H9 (cell line): ENCODE results near the gene KL. TPM values are rescaled to one million over a fixed set of nuclear protein-coding genes. Genes with fewer than 3 reads are reported as not detected.
A peak's percentile ranks its signal among the peaks of the same experiment; 100 is the strongest.

Source experiments
- DNase-seq: peaks from one replicate; pipeline ENCODE4 v3.0.0-alpha.2; 2017
- H2AFZ ChIP-seq: one replicate; pipeline ENCODE4 v1.6.1; 2013; ENCODE audit warnings: mild to moderate bottlenecking, low read length, control low read depth, moderate library complexity
- H2AK5ac ChIP-seq: 2 replicates; pipeline ENCODE4 v1.6.1; 2013; ENCODE audit warnings: low read length, control low read depth, mixed read lengths; ENCODE audit not compliant: insufficient read length
- H2BK120ac ChIP-seq: one replicate; pipeline ENCODE4 v1.6.1; 2013; ENCODE audit warnings: low read depth, mild to moderate bottlenecking, low read length, control low read depth, inconsistent platforms; ENCODE audit not compliant: poor library complexity, severe bottlenecking
- H2BK12ac ChIP-seq: 2 replicates; pipeline ENCODE4 v1.6.1; 2013; ENCODE audit warnings: low read length, control low read depth, mixed read lengths, low read depth; ENCODE audit not compliant: insufficient read length
- H2BK15ac ChIP-seq: 2 replicates; pipeline ENCODE4 v1.6.1; 2013; ENCODE audit warnings: low read depth, low read length, control low read depth
- H2BK20ac ChIP-seq: one replicate; pipeline ENCODE4 v1.6.1; 2013; ENCODE audit warnings: low read depth, mild to moderate bottlenecking, low read length, control low read depth, inconsistent platforms; ENCODE audit not compliant: poor library complexity, severe bottlenecking
- H2BK5ac ChIP-seq: 2 replicates; pipeline ENCODE4 v1.6.1; 2013; ENCODE audit warnings: low read length, control low read depth, mixed read lengths; ENCODE audit not compliant: insufficient read length
- H3K14ac ChIP-seq: 2 replicates; pipeline ENCODE4 v1.6.1; 2013; ENCODE audit warnings: low read length, control low read depth; ENCODE audit not compliant: insufficient read depth
- H3K18ac ChIP-seq: 2 replicates; pipeline ENCODE4 v1.6.1; 2013; ENCODE audit warnings: low read depth, mild to moderate bottlenecking, mixed read lengths, low read length, control low read depth; ENCODE audit not compliant: insufficient read length
- H3K23ac ChIP-seq: 2 replicates; pipeline ENCODE4 v1.6.1; 2013; ENCODE audit warnings: low read length, control low read depth, mixed read lengths, low read depth; ENCODE audit not compliant: insufficient read length
- H3K23me2 ChIP-seq: 2 replicates; pipeline ENCODE4 v1.6.1; 2013; ENCODE audit warnings: low read depth, mild to moderate bottlenecking, mixed read lengths, low read length, control low read depth; ENCODE audit not compliant: insufficient read length, poor library complexity, severe bottlenecking
- H3K27ac ChIP-seq: 2 replicates; pipeline ENCODE4 v1.5.1; 2013; ENCODE audit warnings: low read length, control low read depth, mixed read lengths, low read depth; ENCODE audit not compliant: insufficient read length
- H3K27me3 ChIP-seq: 2 replicates; pipeline ENCODE4 v1.6.1; 2013; ENCODE audit warnings: low read length, control low read depth, inconsistent platforms; ENCODE audit not compliant: insufficient read depth
- H3K4ac ChIP-seq: 2 replicates; pipeline ENCODE4 v1.6.1; 2013; ENCODE audit warnings: low read depth, mild to moderate bottlenecking, control low read depth, inconsistent platforms, low read length, moderate library complexity
- H3K4me1 ChIP-seq: 2 replicates; pipeline ENCODE4 v1.6.1; 2013; ENCODE audit warnings: low read length, control low read depth, inconsistent platforms; ENCODE audit not compliant: insufficient read depth
- H3K4me2 ChIP-seq: 2 replicates; pipeline ENCODE4 v1.6.1; 2013; ENCODE audit warnings: low read length, control low read depth, mixed read lengths; ENCODE audit not compliant: insufficient read length, insufficient read depth
- H3K56ac ChIP-seq: 2 replicates; pipeline ENCODE4 v1.6.1; 2013; ENCODE audit warnings: low read depth, mild to moderate bottlenecking, mixed read lengths, low read length, control low read depth; ENCODE audit not compliant: insufficient read length
- H3K79me1 ChIP-seq: 2 replicates; pipeline ENCODE4 v1.6.1; 2013; ENCODE audit warnings: low read depth, mild to moderate bottlenecking, moderate library complexity, low read length, control low read depth, inconsistent platforms; ENCODE audit not compliant: insufficient read depth, poor library complexity, severe bottlenecking
- H3K79me2 ChIP-seq: 2 replicates; pipeline ENCODE4 v1.6.1; 2013; ENCODE audit warnings: low read length, control low read depth, inconsistent platforms; ENCODE audit not compliant: insufficient read depth
- H3K9ac ChIP-seq: 2 replicates; pipeline ENCODE4 v1.6.1; 2013; ENCODE audit warnings: low read length, control low read depth, mixed read lengths; ENCODE audit not compliant: insufficient read length; ENCODE audit errors: extremely low read depth
- H3K9me3 ChIP-seq: one replicate; pipeline ENCODE4 v1.6.1; 2013; ENCODE audit warnings: low read depth, low read length, inconsistent platforms; ENCODE audit not compliant: control insufficient read depth
- H3T11ph ChIP-seq: one replicate; pipeline ENCODE4 v1.6.1; 2013; ENCODE audit warnings: mild to moderate bottlenecking, low read length, control low read depth, inconsistent platforms
- H4K20me1 ChIP-seq: one replicate; pipeline ENCODE4 v1.6.1; 2013; ENCODE audit not compliant: control insufficient read depth, insufficient read length, insufficient read depth
- H4K5ac ChIP-seq: 2 replicates; pipeline ENCODE4 v1.6.1; 2013; ENCODE audit warnings: low read depth, mild to moderate bottlenecking, mixed read lengths, low read length, control low read depth; ENCODE audit not compliant: insufficient read length
- H4K8ac ChIP-seq: replicated peaks from 2 replicates; pipeline ENCODE4 v1.6.1; 2013; ENCODE audit warnings: low read length, control low read depth, mixed read lengths, low read depth; ENCODE audit not compliant: insufficient read length
- H4K91ac ChIP-seq: 2 replicates; pipeline ENCODE4 v1.6.1; 2013; ENCODE audit warnings: low read depth, mild to moderate bottlenecking, moderate library complexity, mixed read lengths, low read length, control low read depth; ENCODE audit not compliant: insufficient read length
- H3K27ac Mint-ChIP-seq, 3 experiments: 2 replicates in 2 of 3; 3 replicates in 1 of 3; pipeline ENCODE4 v1.8.0; 2020 to 2021; ENCODE audit warnings: mixed read lengths in 3 of 3, mild to moderate bottlenecking in 1 of 3, moderate library complexity in 1 of 3
- H3K27me3 Mint-ChIP-seq: 2 replicates; pipeline ENCODE4 v1.8.0; 2021; ENCODE audit warnings: low read depth, mild to moderate bottlenecking, moderate library complexity, mixed read lengths
- H3K36me3 Mint-ChIP-seq, 3 experiments: 2 replicates in 2 of 3; 3 replicates in 1 of 3; pipeline ENCODE4 v1.8.0; 2020 to 2021; ENCODE audit warnings: low read depth in 3 of 3, mixed read lengths in 3 of 3; ENCODE audit not compliant: insufficient read depth in 1 of 3
- H3K4me1 Mint-ChIP-seq, 2 experiments: 2 replicates each; pipeline ENCODE4 v1.8.0; 2020; ENCODE audit warnings: mixed read lengths in 2 of 2
- H3K4me3 Mint-ChIP-seq, 2 experiments: 2 replicates in 1 of 2; 3 replicates in 1 of 2; pipeline ENCODE4 v1.8.0; 2020 to 2021; ENCODE audit warnings: mild to moderate bottlenecking in 2 of 2, mixed read lengths in 2 of 2, moderate library complexity in 1 of 2
- H3K9me3 Mint-ChIP-seq, 2 experiments: 2 replicates in 1 of 2; 3 replicates in 1 of 2; pipeline ENCODE4 v1.8.0; 2020; ENCODE audit warnings: mild to moderate bottlenecking in 2 of 2, mixed read lengths in 2 of 2, moderate library complexity in 1 of 2
- WGBS: extraction: QIAGEN DNeasy Blood & Tissue Kit; methylation state at CpG from one replicate; pipeline ENCODE4 v1.1.7; 2013; ENCODE audit warnings: missing lambda C conversion rate, low lambda C conversion rate, mixed read lengths; ENCODE audit not compliant: insufficient read length; ENCODE audit errors: extremely low coverage; 5-methylcytosine and 5-hydroxymethylcytosine counted together
- total RNA-seq: library from RNA; stranded (reverse); gene quantifications from 2 replicates; pipeline ENCODE4 v1.2.1, GENCODE V29; 2021
- TF ChIP-seq, protein P1 (sequence below): fragments of 200-600 bp; sonication (generic); conservative IDR thresholded peaks from 3 replicates; pipeline ENCODE4 v1.8.0; 2021; ENCODE audit warnings: antibody characterized with exemption, mild to moderate bottlenecking

KL gene
- total RNA-seq, 1 experiment from 2014 or later = not detected

DNA sequence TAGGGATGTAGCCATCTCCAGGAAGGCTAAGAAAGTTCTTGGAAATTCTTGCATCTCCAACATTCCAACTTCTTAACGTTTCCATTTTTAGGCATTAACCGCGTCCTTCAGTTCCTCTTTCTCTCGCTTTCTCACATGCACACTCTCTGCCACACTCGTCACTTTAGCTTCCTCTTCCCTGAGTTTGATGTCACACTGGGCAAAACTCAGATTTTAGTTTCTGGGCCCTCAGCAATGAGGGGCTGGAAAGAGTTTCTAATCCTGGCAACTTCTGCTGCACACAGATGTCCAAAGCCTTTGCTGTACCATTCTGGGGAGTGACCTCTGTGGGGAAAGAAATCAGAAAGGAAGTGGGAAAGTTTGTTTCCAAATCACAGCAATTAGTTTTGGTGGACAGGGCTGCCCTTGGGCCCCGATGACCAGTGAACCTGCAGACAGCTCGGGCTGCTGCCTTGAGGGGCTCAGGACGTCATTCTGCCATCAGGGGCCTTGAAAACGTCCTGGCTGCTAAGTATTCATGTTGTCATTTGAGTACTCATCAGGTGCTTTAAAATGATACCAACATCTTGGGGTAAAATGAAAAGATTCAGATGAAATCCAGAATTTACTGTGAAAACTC lies 89.3 kb downstream of the KL start:
- no peak overlapping the region for H3K14ac ChIP-seq
- H3K27ac Mint-ChIP-seq = no peak overlapping the region
- no CpG with 5 or more reads among the region's 9 CpGs for WGBS

More for the DNA sequence above, 89.3 kb downstream of the KL start:
- no peak overlapping the region for H3K4me3 Mint-ChIP-seq
- H2BK20ac ChIP-seq = no peak overlapping the region
- H4K91ac ChIP-seq = no peak overlapping the region
- H3K18ac ChIP-seq = no peak overlapping the region
- H3K27ac ChIP-seq = no peak overlapping the region
- H3K4ac ChIP-seq = no peak overlapping the region
- H3K36me3 Mint-ChIP-seq = peaks cover 0 to 7% (median 0%) of the 10 kb centered on the region in 3 experiments; a peak in 2 of 7 replicates
- H3K9me3 Mint-ChIP-seq = no peaks in the 10 kb centered on the region
- H3K23ac ChIP-seq = no peak overlapping the region
- H2AK5ac ChIP-seq = no peak overlapping the region
- 0 out of 2 replicates have a peak, but pooled peaks cover under 1% of the 10 kb centered on the region for H3K27me3 ChIP-seq
- H3K4me1 Mint-ChIP-seq = no peaks in the 10 kb centered on the region
- H3K4me2 ChIP-seq = no peak overlapping the region
- no peaks in the 10 kb centered on the region for H3K4me1 ChIP-seq
- H2BK15ac ChIP-seq = 0 out of 2 replicates have a peak overlapping the region, but pooled peaks have one; percentile 25
- no peaks in the 10 kb centered on the region for H4K20me1 ChIP-seq
- no peak overlapping the region for H2BK12ac ChIP-seq
- H3K79me1 ChIP-seq = no peaks in the 10 kb centered on the region
- no peak overlapping the region for H3K56ac ChIP-seq
- no peak overlapping the region for H4K8ac ChIP-seq
- H3K27me3 Mint-ChIP-seq = no peaks in the 10 kb centered on the region
- H3K9me3 ChIP-seq = no peaks in the 10 kb centered on the region
- H2BK5ac ChIP-seq = no peak overlapping the region
- no peak overlapping the region for H3K9ac ChIP-seq
- H3K23me2 ChIP-seq = no peaks in the 10 kb centered on the region
- TF ChIP-seq, protein P1, sequence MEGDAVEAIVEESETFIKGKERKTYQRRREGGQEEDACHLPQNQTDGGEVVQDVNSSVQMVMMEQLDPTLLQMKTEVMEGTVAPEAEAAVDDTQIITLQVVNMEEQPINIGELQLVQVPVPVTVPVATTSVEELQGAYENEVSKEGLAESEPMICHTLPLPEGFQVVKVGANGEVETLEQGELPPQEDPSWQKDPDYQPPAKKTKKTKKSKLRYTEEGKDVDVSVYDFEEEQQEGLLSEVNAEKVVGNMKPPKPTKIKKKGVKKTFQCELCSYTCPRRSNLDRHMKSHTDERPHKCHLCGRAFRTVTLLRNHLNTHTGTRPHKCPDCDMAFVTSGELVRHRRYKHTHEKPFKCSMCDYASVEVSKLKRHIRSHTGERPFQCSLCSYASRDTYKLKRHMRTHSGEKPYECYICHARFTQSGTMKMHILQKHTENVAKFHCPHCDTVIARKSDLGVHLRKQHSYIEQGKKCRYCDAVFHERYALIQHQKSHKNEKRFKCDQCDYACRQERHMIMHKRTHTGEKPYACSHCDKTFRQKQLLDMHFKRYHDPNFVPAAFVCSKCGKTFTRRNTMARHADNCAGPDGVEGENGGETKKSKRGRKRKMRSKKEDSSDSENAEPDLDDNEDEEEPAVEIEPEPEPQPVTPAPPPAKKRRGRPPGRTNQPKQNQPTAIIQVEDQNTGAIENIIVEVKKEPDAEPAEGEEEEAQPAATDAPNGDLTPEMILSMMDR = no peak
- no peak overlapping the region for H3T11ph ChIP-seq
- H3K79me2 ChIP-seq = no peaks in the 10 kb centered on the region
- DNase-seq = no peak
- H2BK120ac ChIP-seq = no peak overlapping the region
- no peak overlapping the region for H4K5ac ChIP-seq
- no peak overlapping the region for H2AFZ ChIP-seq
